Smooth muscle cell (in vitro differentiated cells): ENCODE results near the gene AJAP1. TPM values are rescaled to one million over a fixed set of nuclear protein-coding genes. Genes with fewer than 3 reads are reported as not detected.

ENCODE experiments used
- DNase-seq: peaks from one replicate; lab custom pipeline; 2025; ENCODE audit not compliant: unreplicated experiment; lab: John Stamatoyannopoulos, UW
- H2AFZ ChIP-seq: fragments of 200-600 bp; sonication (generic); 2 replicates; pipeline ENCODE4 v1.6.0; 2016; ENCODE audit warnings: antibody characterized with exemption, low read depth, mild to moderate bottlenecking
- H3F3A ChIP-seq: fragments of 200-600 bp; sonication (generic); 2 replicates; pipeline ENCODE4 v1.6.0; 2017; ENCODE audit warnings: antibody characterized with exemption, low read depth
- H3K27ac ChIP-seq: fragments of 200-600 bp; sonication (generic); 2 replicates; pipeline ENCODE4 v1.5.1; 2016; ENCODE audit warnings: low read depth, mild to moderate bottlenecking
- H3K27me3 ChIP-seq: fragments of 200-600 bp; sonication (generic); 2 replicates; pipeline ENCODE4 v1.6.1; 2016; ENCODE audit warnings: low read depth, mild to moderate bottlenecking
- H3K36me3 ChIP-seq: fragments of 200-600 bp; sonication (generic); 2 replicates; pipeline ENCODE4 v1.5.1; 2016; ENCODE audit warnings: low read depth
- H3K4me1 ChIP-seq: fragments of 200-600 bp; sonication (generic); 2 replicates; pipeline ENCODE4 v1.5.1; 2016; ENCODE audit warnings: low read depth
- H3K4me2 ChIP-seq: fragments of 200-600 bp; sonication (generic); 2 replicates; pipeline ENCODE4 v1.6.0; 2016; ENCODE audit warnings: mild to moderate bottlenecking
- H3K4me3 ChIP-seq: fragments of 200-600 bp; sonication (generic); 2 replicates; pipeline ENCODE4 v1.5.1; 2016; ENCODE audit warnings: mild to moderate bottlenecking
- H3K79me2 ChIP-seq: fragments of 200-600 bp; sonication (generic); 2 replicates; pipeline ENCODE4 v1.6.0; 2016; ENCODE audit warnings: low read depth, mild to moderate bottlenecking
- H3K9ac ChIP-seq: fragments of 200-600 bp; sonication (generic); 2 replicates; pipeline ENCODE4 v1.6.0; 2016; ENCODE audit warnings: low read depth
- H3K9me3 ChIP-seq: fragments of 200-600 bp; sonication (generic); replicated peaks from 2 replicates; pipeline ENCODE4 v1.5.1; 2016; ENCODE audit warnings: low read depth
- H4K20me1 ChIP-seq: fragments of 200-600 bp; sonication (generic); 2 replicates; pipeline ENCODE4 v1.6.0; 2016; ENCODE audit warnings: low read depth
- CTCF ChIP-seq: fragments of 200-600 bp; sonication (generic); IDR thresholded peaks from 2 replicates; pipeline ENCODE4 v1.5.1; 2017; ENCODE audit warnings: borderline replicate concordance, mild to moderate bottlenecking, antibody characterized with exemption; ENCODE audit not compliant: insufficient read depth, poor library complexity, severe bottlenecking
- WGBS: methylation state at CpG from one replicate; pipeline ENCODE4 v1.1.7; 2016; ENCODE audit warnings: low lambda C conversion rate; 5-methylcytosine and 5-hydroxymethylcytosine counted together
- polyA plus RNA-seq: library from polyadenylated mRNA; unstranded; fragments of >200 nt; fragmentation: Nextera tagmentation; extraction: Ambion mirVana; gene quantifications from 2 replicates; pipeline ENCODE4 v1.2.1, GENCODE V29; 2016
- total RNA-seq: library from RNA; depleted of rRNA; stranded (reverse); fragments of >200 nt; gene quantifications from 2 replicates; pipeline ENCODE4 v1.2.3, GENCODE V29; 2014

AJAP1 gene
- total and polyA plus RNA-seq, 2 experiments from 2014 or later, result 0.10 to 0.58 TPM

DNA sequence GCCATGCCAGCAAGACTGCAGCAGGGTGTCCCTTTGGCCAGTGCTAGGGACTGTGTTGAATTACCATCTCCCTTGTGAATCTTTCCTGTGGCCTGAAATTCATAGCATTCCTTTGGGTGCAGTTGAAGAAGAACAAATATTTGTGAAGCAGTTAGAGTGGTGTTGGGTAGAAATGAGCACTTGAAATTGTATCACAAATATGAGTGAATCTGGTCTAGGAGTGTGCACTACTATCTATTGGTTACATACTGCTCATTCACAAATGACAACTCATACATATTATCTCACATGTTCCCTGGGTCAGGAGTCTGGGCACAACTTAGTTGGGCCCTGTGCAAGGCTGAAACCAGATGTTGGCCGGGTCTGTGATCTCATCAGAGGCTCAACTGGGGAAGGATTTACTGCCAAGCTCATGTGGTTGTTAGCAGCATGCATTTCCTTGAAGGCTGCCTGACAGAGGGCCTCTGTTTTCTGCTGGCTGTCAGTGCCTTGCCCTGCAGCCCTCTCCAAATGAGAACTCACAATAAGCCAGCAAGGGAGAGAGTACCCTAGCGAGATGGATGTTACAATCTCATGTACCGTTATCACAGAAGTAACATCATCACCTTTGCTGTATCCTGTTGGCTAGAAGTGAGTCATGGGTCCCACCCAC is 23.8 kb downstream of the AJAP1 start:
- Histone ChIP-seq H2AFZ (no peak overlapping the region), H3K9ac (no peak overlapping the region), H3K4me2 (no peak overlapping the region), H3K27me3 (no peaks in the 10 kb centered on the region), H3F3A (no peaks in the 10 kb centered on the region), H3K4me3 (no peak overlapping the region), H3K36me3 (no peaks in the 10 kb centered on the region), H3K27ac (no peak overlapping the region), H3K79me2 (no peaks in the 10 kb centered on the region), H3K4me1 (no peaks in the 10 kb centered on the region), H4K20me1 (no peaks in the 10 kb centered on the region), H3K9me3 (no peaks in the 10 kb centered on the region)
- DNase-seq, result no peak
- no peak for TF ChIP-seq CTCF
- WGBS, result 93% methylated on average over 3 of the region's 3 CpGs

- Histone ChIP-seq H3K27ac (no peak overlapping the region), H3K36me3 (no peaks in the 10 kb centered on the region), H3K4me3 (no peak overlapping the region), H3K4me1 (no peaks in the 10 kb centered on the region), H3K79me2 (no peaks in the 10 kb centered on the region), H3K9ac (no peak overlapping the region), H3F3A (no peaks in the 10 kb centered on the region), H4K20me1 (no peaks in the 10 kb centered on the region), H3K4me2 (no peak overlapping the region), H2AFZ (no peak overlapping the region), H3K9me3 (no peaks in the 10 kb centered on the region), H3K27me3 (no peaks in the 10 kb centered on the region)
- DNase-seq, result no peak
- 92% methylated on average over 9 of the region's 9 CpGs for WGBS
- TF ChIP-seq CTCF, result no peak
Observed at GRCh38 chr1:4681026-4681425, 26.6 kb downstream of the AJAP1 start.

DNA sequence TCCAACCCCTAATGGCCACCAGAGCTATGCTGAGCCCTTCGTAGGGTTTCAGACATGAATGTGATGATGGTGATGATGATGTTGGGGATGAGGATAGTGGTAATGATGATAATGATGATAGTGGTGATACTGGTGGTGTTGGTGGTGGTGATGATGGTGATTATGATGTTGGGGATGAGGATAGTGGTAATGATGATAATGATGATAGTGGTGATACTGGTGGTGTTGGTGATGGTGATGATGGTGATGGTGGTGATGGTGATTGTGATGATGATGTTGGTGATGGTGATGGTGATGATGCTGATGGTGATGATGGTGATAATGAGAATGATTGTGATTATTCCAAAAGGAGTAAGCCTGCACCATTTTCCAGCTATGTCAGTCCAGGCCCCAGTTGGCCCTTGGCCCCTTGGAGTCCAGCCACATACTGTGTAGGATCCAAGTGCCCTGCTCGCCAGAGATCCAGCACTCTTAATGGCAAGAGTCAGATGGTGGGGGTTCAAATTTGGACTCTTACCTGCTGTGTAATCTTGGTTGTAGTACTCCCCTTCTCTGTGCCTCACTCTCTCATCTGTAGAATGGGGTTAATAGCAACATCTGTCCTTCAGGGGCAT is 28.3 kb downstream of the AJAP1 start:
- H3K27me3 ChIP-seq, result no peaks in the 10 kb centered on the region
- H3K9me3 ChIP-seq, result no peaks in the 10 kb centered on the region
- H2AFZ ChIP-seq, result no peak overlapping the region
- no peak for DNase-seq
- H3K4me1 ChIP-seq, result no peaks in the 10 kb centered on the region
- no peak overlapping the region for H3K9ac ChIP-seq
- 94% methylated on average over 2 of the region's 2 CpGs for WGBS
- no peak overlapping the region for H3K27ac ChIP-seq
- H3K36me3 ChIP-seq, result no peaks in the 10 kb centered on the region
- H3K79me2 ChIP-seq, result no peaks in the 10 kb centered on the region
- no peak overlapping the region for H3K4me2 ChIP-seq
- no peaks in the 10 kb centered on the region for H4K20me1 ChIP-seq
- H3F3A ChIP-seq, result no peaks in the 10 kb centered on the region
- no peak overlapping the region for H3K4me3 ChIP-seq
- no peak for TF ChIP-seq CTCF

- Histone ChIP-seq H3K4me3 (no peak overlapping the region), H3K4me2 (no peak overlapping the region), H3K79me2 (no peaks in the 10 kb centered on the region), H3K9me3 (no peaks in the 10 kb centered on the region), H3K9ac (no peak overlapping the region), H3K4me1 (no peaks in the 10 kb centered on the region), H2AFZ (no peak overlapping the region), H3K36me3 (no peaks in the 10 kb centered on the region), H3F3A (no peaks in the 10 kb centered on the region), H3K27ac (no peak overlapping the region), H3K27me3 (no peaks in the 10 kb centered on the region), H4K20me1 (no peaks in the 10 kb centered on the region)
- 64% methylated on average over 8 of the region's 8 CpGs for WGBS
- TF ChIP-seq CTCF, result no peak
- DNase-seq, result no peak
Observed at GRCh38 chr1:4684136-4684535, 29.7 kb downstream of the AJAP1 start.
